SU-DHL-6 (cell line): Measurements from ENCODE around the gene EIF2B2.

Experiments used
- H2AFZ ChIP-seq: fragments of 200-600 bp; sonication (generic); 2 replicates; pipeline ENCODE4 v1.6.1; 2014; ENCODE audit warnings: low read depth, mild to moderate bottlenecking, moderate library complexity, mixed read lengths, antibody characterized with exemption, low read length; ENCODE audit not compliant: severe bottlenecking
- H3F3A ChIP-seq: fragments of 200-600 bp; shearing (Covaris generic); 2 replicates; pipeline ENCODE4 v1.6.0; 2016; ENCODE audit warnings: antibody characterized with exemption, mild to moderate bottlenecking; ENCODE audit not compliant: insufficient read depth
- H3K27ac ChIP-seq: fragments of 200-600 bp; sonication (generic); 2 replicates; pipeline ENCODE4 v1.5.1; 2016; ENCODE audit warnings: low read depth, mild to moderate bottlenecking, low read length, moderate library complexity, mixed read lengths
- H3K27me3 ChIP-seq: fragments of 200-600 bp; sonication (generic), shearing (Covaris generic); 2 replicates; pipeline ENCODE4 v1.6.0; 2014; ENCODE audit warnings: mild to moderate bottlenecking, low read length
- H3K36me3 ChIP-seq: fragments of 200-600 bp; sonication (generic); 2 replicates; pipeline ENCODE4 v1.6.1; 2014; ENCODE audit warnings: mild to moderate bottlenecking, low read length, mixed read lengths
- H3K4me2 ChIP-seq: fragments of 300-600, 200-600 bp; shearing (Covaris generic), sonication (generic); 2 replicates; pipeline ENCODE4 v1.6.0; 2014; ENCODE audit warnings: low read length, low read depth, mild to moderate bottlenecking; ENCODE audit not compliant: poor library complexity, severe bottlenecking
- H3K4me3 ChIP-seq: fragments of 200-600 bp; sonication (generic); 2 replicates; pipeline ENCODE4 v1.5.1; 2014; ENCODE audit warnings: antibody characterized with exemption, low read length, mild to moderate bottlenecking, mixed read lengths; ENCODE audit not compliant: insufficient read depth, poor library complexity, severe bottlenecking
- H3K79me2 ChIP-seq: fragments of 200-600 bp; sonication (generic); 2 replicates; pipeline ENCODE4 v1.6.1; 2014; ENCODE audit warnings: mild to moderate bottlenecking, low read length, moderate library complexity; ENCODE audit not compliant: insufficient read depth
- H3K9ac ChIP-seq: fragments of 200-600 bp; sonication (generic); 2 replicates; pipeline ENCODE4 v1.7.0; 2014; ENCODE audit warnings: mild to moderate bottlenecking, low read length
- H3K9me2 ChIP-seq: fragments of 200-600 bp; sonication (generic); replicated peaks from 2 replicates; pipeline ENCODE4 v1.6.1; 2014; ENCODE audit warnings: low read length; ENCODE audit not compliant: insufficient read depth
- H3K9me3 ChIP-seq: fragments of 200-600 bp; sonication (generic); 2 replicates; pipeline ENCODE4 v1.6.1; 2014; ENCODE audit warnings: low read length, mixed read lengths; ENCODE audit not compliant: insufficient read depth
- H4K20me1 ChIP-seq: fragments of 200-600 bp; sonication (generic); 2 replicates; pipeline ENCODE4 v1.6.1; 2014; ENCODE audit warnings: low read depth, mild to moderate bottlenecking, antibody characterized with exemption, low read length, moderate library complexity, mixed read lengths
- EZH2phosphoT487 ChIP-seq: fragments of 200-600 bp; sonication (generic), shearing (Covaris generic); conservative IDR thresholded peaks from 2 replicates; pipeline ENCODE4 v1.6.1; 2018; ENCODE audit warnings: mild to moderate bottlenecking, antibody characterized with exemption, low read length, moderate library complexity, mixed read lengths
- TF ChIP-seq, protein P1 (sequence below): fragments of 200-600 bp; sonication (generic); IDR thresholded peaks from one replicate; pipeline ENCODE4 v1.5.1; 2017; ENCODE audit warnings: antibody characterized with exemption, mild to moderate bottlenecking, low read length, moderate library complexity; ENCODE audit not compliant: insufficient read depth, poor library complexity, severe bottlenecking

EIF2B2 gene

DNA sequence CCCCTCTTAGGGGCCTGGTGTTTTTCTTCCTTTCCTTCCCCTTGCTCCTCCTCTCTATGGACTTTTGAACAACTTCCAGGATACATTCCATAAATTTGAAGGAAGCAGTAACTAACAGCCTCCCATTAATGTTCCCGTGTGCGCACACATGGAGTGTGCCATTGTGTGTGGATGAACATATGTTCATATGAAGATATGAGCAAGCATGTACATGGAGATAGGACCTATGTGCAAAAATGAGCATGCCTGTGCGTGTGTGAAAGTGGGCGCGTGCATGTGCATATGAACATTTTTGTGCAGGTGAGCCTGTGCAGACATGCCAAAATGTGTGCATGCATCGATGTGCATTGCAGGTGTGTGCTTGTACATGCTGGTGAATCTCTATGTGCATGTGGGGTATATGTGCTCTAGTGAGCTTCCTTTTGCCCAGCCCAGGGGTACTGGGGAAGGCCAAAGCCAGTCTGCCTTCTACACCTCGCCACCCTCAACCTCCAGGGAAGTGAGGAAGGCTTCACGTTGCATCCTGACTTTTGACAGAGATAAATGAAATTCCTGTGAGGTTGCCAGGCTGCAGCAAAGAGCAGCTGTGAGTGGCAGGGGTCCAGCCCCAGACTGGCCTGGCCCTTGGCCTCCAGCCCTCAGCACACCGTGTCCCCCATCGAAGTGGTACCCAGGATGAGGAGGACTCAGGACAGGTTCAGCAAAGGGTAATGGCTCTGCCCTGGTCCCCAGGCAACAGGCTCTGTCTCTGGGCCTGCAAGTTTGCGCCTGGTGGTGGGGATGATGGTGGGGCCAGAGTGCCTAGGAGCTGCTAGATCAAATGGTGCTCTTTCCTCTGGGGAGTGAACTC, 26.2 kb upstream of the EIF2B2 start:
- H2AFZ ChIP-seq, result no peak overlapping the region
- H3K9me3 ChIP-seq, result no peaks in the 10 kb centered on the region
- no peak overlapping the region for H3K9ac ChIP-seq
- no peak overlapping the region for H3K4me2 ChIP-seq
- no peaks in the 10 kb centered on the region for H3K27me3 ChIP-seq
- H3K9me2 ChIP-seq, result no peaks in the 10 kb centered on the region
- TF ChIP-seq EZH2phosphoT487, result no peak
- H3F3A ChIP-seq, result no peaks in the 10 kb centered on the region
- H3K79me2 ChIP-seq, result no peaks in the 10 kb centered on the region
- no peaks in the 10 kb centered on the region for H4K20me1 ChIP-seq
- no peak overlapping the region for H3K27ac ChIP-seq
- no peak overlapping the region for H3K4me3 ChIP-seq
- no peaks in the 10 kb centered on the region for H3K36me3 ChIP-seq

DNA sequence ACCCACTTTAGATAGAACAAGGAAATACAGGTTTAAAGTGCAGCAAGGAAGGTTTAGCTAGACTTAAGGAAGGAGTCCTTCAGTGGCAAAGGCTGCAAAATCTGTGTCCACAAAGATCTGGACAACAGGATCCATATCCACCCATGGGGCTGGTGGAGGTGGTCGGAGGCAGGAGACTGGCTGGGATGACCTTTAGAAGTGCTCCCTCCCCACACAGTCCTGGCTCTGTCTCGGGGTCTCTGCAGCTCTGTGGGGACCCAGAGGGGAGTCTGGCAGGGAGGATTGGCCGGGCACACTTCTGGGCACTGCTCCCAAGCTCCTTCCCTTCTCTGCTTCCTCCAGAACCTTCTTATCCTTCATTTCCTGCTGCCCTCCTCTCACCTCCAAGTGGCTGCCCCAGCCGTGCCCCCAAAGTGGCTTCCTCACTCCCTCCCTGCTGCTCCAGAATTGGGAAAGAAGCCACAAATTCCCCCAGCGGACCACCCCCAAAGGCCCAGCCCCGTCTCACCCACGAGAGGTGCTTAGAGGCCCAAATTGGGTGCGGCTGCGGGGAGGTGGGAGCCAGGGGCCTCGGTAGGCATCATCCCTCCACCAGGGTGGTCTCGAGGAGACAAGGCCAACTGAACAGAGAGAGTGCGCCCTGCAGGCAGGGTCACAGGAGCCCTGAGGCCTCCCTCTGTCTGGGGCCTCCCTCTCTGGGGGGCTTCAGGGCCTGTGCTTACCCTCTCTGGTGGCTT, 25.4 kb upstream of the EIF2B2 start:
- Histone ChIP-seq H3K36me3 (no peaks in the 10 kb centered on the region), H3K4me3 (no peak overlapping the region), H3K27me3 (no peaks in the 10 kb centered on the region), H3K9me2 (no peaks in the 10 kb centered on the region), H4K20me1 (no peaks in the 10 kb centered on the region), H3K9me3 (no peaks in the 10 kb centered on the region), H2AFZ (no peak overlapping the region), H3K9ac (no peak overlapping the region), H3K27ac (no peak overlapping the region), H3K79me2 (no peaks in the 10 kb centered on the region), H3F3A (no peaks in the 10 kb centered on the region), H3K4me2 (no peak overlapping the region)
- TF ChIP-seq, protein P1, sequence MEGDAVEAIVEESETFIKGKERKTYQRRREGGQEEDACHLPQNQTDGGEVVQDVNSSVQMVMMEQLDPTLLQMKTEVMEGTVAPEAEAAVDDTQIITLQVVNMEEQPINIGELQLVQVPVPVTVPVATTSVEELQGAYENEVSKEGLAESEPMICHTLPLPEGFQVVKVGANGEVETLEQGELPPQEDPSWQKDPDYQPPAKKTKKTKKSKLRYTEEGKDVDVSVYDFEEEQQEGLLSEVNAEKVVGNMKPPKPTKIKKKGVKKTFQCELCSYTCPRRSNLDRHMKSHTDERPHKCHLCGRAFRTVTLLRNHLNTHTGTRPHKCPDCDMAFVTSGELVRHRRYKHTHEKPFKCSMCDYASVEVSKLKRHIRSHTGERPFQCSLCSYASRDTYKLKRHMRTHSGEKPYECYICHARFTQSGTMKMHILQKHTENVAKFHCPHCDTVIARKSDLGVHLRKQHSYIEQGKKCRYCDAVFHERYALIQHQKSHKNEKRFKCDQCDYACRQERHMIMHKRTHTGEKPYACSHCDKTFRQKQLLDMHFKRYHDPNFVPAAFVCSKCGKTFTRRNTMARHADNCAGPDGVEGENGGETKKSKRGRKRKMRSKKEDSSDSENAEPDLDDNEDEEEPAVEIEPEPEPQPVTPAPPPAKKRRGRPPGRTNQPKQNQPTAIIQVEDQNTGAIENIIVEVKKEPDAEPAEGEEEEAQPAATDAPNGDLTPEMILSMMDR, result no peak
- TF ChIP-seq EZH2phosphoT487, result no peak

DNA sequence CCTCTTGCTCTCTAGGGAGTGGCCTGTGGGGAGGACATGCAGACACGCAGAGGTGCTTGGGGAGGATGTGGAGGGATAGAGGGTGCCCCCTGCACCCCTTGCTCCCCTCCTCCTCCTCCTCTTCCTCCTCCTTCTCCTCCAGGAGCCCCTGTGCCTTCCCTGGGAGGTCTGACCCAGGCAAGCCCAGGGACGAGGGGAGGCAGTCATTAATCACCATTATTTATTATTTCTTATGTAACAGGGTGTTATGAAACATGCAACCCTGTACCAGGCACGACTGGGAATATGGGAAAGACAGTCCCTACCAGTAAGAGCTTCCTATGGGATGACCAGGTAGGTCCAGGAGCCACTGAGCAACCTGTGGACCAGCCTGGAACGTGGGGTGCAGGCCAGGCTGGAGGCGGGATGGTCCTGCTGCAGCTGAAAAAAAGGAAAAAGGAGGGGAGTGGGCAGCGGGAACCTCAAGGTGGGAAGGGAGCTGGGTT, 24.8 kb upstream of the EIF2B2 start:
- no peak overlapping the region for H2AFZ ChIP-seq
- H3K4me2 ChIP-seq, result no peak overlapping the region
- H3K27ac ChIP-seq, result no peak overlapping the region
- H4K20me1 ChIP-seq, result no peaks in the 10 kb centered on the region
- H3F3A ChIP-seq, result no peaks in the 10 kb centered on the region
- no peaks in the 10 kb centered on the region for H3K9me2 ChIP-seq
- no peaks in the 10 kb centered on the region for H3K9me3 ChIP-seq
- H3K9ac ChIP-seq, result no peak overlapping the region
- no peaks in the 10 kb centered on the region for H3K36me3 ChIP-seq
- H3K4me3 ChIP-seq, result no peak overlapping the region
- H3K27me3 ChIP-seq, result no peaks in the 10 kb centered on the region
- TF ChIP-seq, protein P1, result no peak
- no peak for TF ChIP-seq EZH2phosphoT487
- no peaks in the 10 kb centered on the region for H3K79me2 ChIP-seq
